HEK293T (cell line): ENCODE results near the gene AMPD3.

Experiments
- CTCF ChIA-PET: fragments of 350-600 bp; formaldehyde crosslinking; extraction: SDS; loops from one replicate; lab custom pipeline; 2021; ENCODE audit warnings: antibody characterized with exemption, inconsistent platforms; lab: Yijun Ruan, JAX
- POLR2A ChIA-PET: fragments of 350-600 bp; formaldehyde crosslinking; extraction: SDS; loops from one replicate; lab custom pipeline; 2020; ENCODE audit warnings: antibody characterized with exemption, inconsistent platforms; lab: Yijun Ruan, JAX
- DNase-seq: peaks from one replicate; pipeline ENCODE4 v3.0.0; 2012; ENCODE audit warnings: mixed read lengths; ENCODE audit errors: extremely low spot score
- BHLHE40 ChIP-seq: fragments of 450-650 bp; IDR thresholded peaks from 2 replicates; pipeline ENCODE4 v1.6.1; 2016; ENCODE audit warnings: mild to moderate bottlenecking, moderate library complexity, borderline replicate concordance
- CTBP1 ChIP-seq: fragments of 450-650 bp; IDR thresholded peaks from 2 replicates; pipeline ENCODE4 v1.6.1; 2016; ENCODE audit warnings: borderline replicate concordance
- FOXK2 ChIP-seq: fragments of 450-650 bp; IDR thresholded peaks from 2 replicates; pipeline ENCODE4 v1.6.1; 2016; ENCODE audit warnings: mild to moderate bottlenecking
- FOXM1 ChIP-seq: fragments of 450-650 bp; IDR thresholded peaks from 2 replicates; pipeline ENCODE4 v1.6.1; 2017; ENCODE audit warnings: mild to moderate bottlenecking, borderline replicate concordance
- HDGF ChIP-seq: fragments of 450-650 bp; IDR thresholded peaks from 2 replicates; pipeline ENCODE4 v1.6.1; 2017; ENCODE audit warnings: antibody characterized with exemption, borderline replicate concordance
- SP1 ChIP-seq: fragments of 450-650 bp; IDR thresholded peaks from 2 replicates; pipeline ENCODE4 v1.6.1; 2017
- SUZ12 ChIP-seq: fragments of 450-650 bp; IDR thresholded peaks from 2 replicates; pipeline ENCODE4 v1.6.1; 2016; ENCODE audit warnings: mild to moderate bottlenecking

AMPD3 gene

GRCh38 chr11:10551290-10551592 lies 96.2 kb downstream of the AMPD3 start:
- ChIA-PET POLR2A (no interaction called here), CTCF (no interaction called here)
- TF ChIP-seq FOXK2 (no peak), SUZ12 (no peak), FOXM1 (no peak), HDGF (no peak), SP1 (no peak), BHLHE40 (no peak)
- no peak for DNase-seq

- CTCF ChIA-PET: no interaction called here
- no peak for DNase-seq
- POLR2A ChIA-PET: no interaction called here
These were observed 96.8 kb downstream of the AMPD3 start for GRCh38 chr11:10551845-10552352.

GRCh38 chr11:10556590-10556989 lies 101.5 kb downstream of the AMPD3 start:
- no peak for TF ChIP-seq FOXK2
- CTCF ChIA-PET: interaction anchor here (0.7 kb wide), 1 partner anchor 463 kb away, joined by 3 read pairs; no protein-coding TSS in a partner anchor
- DNase-seq: no peak
- POLR2A ChIA-PET: interaction anchor here (1.5 kb wide), 1 partner anchor 16 kb away, joined by 4 read pairs; the partner anchor contains the start of gene RNF141

More at GRCh38 chr11:10551845-10552352, 96.8 kb downstream of the AMPD3 start:
- TF ChIP-seq FOXK2 (no peak), CTBP1 (no peak)
